ENCODE data around the gene MTREX.

GRCh38 chr5:55308254-55308836 is 556 bp downstream of the MTREX start:
- TF ChIP-seq CTCF (conservative IDR thresholded peaks at IDR 0.05; ENCODE audit: low read depth, low read length) (0 out of 2 replicates have a peak, but pooled peaks have one; percentile 17), EZH2 (IDR thresholded peaks at IDR 0.05; ENCODE audit: low read length, unreplicated experiment) (no peak), EZH2phosphoT487 (IDR thresholded peaks at IDR 0.05; ENCODE audit: borderline replicate concordance, low read length) (no peak)
